AG04449 (cell line): ENCODE data around the gene PREX1.

ENCODE experiments used
- CTCF ChIA-PET: fragments of 350-600 bp; formaldehyde crosslinking; extraction: SDS; loops from one replicate; lab custom pipeline; 2021; ENCODE audit warnings: antibody characterized with exemption; lab: Yijun Ruan, JAX
- POLR2A ChIA-PET: fragments of 400-600, 350-600 bp; formaldehyde crosslinking; extraction: SDS; loops from one replicate; lab custom pipeline; 2020; ENCODE audit warnings: antibody characterized with exemption, inconsistent platforms; lab: Yijun Ruan, JAX
- DNase-seq: peaks from one replicate; pipeline ENCODE4 v3.0.0-alpha.2; 2010; ENCODE audit warnings: low read depth, low spot score
- H3K4me3 ChIP-seq: 2 replicates; pipeline ENCODE4 v1.5.1; 2011; ENCODE audit warnings: low read depth, mild to moderate bottlenecking, control low read depth, low read length
- TF ChIP-seq, protein P1 (sequence below): IDR thresholded peaks from one replicate; pipeline ENCODE4 v1.5.1; 2011; ENCODE audit warnings: mild to moderate bottlenecking, moderate library complexity, low read length, control low read depth, inconsistent platforms; ENCODE audit not compliant: insufficient read depth; ENCODE audit errors: missing control alignments

The PREX1 gene

DNA sequence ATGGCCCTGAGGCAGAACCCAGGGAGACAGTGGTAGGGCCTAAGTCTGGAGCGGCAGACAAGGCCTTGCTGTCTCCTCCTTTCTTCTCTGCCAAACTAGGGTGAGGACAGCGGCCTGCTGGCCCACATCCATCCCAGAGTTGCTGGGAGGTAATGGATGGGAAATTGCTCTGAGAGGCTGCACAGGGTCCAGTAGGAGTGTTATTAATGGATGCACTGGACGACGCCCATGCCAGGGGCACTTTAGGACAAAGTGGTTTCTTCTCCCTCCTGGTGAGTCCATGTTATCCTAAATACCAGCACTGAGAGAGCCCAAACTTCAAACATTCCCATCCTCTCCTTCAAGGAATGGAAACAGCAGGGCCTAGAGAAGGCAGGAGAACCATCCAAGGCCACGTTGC, 28.3 kb upstream of the PREX1 start:
- TF ChIP-seq, protein P1, sequence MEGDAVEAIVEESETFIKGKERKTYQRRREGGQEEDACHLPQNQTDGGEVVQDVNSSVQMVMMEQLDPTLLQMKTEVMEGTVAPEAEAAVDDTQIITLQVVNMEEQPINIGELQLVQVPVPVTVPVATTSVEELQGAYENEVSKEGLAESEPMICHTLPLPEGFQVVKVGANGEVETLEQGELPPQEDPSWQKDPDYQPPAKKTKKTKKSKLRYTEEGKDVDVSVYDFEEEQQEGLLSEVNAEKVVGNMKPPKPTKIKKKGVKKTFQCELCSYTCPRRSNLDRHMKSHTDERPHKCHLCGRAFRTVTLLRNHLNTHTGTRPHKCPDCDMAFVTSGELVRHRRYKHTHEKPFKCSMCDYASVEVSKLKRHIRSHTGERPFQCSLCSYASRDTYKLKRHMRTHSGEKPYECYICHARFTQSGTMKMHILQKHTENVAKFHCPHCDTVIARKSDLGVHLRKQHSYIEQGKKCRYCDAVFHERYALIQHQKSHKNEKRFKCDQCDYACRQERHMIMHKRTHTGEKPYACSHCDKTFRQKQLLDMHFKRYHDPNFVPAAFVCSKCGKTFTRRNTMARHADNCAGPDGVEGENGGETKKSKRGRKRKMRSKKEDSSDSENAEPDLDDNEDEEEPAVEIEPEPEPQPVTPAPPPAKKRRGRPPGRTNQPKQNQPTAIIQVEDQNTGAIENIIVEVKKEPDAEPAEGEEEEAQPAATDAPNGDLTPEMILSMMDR: no peak
- no peak overlapping the region for H3K4me3 ChIP-seq
- CTCF ChIA-PET: no interaction called here
- POLR2A ChIA-PET: no interaction called here
- no peak for DNase-seq

DNA sequence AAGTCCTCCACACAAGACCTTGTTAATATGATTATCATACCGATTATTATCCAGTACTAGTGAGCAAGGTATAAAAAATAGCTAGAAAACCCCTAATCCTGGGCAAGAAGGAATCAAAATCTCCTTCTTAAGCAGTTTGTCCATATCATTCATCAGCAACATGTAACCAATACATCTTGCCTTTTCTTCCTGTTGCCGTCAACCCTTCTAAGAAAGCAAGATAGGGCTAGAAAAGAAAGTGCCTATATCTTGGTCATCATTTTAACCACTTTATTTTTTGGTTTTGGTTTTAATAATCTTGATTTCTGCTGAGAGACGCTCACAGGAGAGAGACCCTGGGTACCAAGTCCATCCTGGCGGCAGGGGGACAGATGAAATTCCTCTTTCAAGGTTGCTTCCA, 27.2 kb upstream of the PREX1 start:
- CTCF ChIA-PET: no interaction called here
- POLR2A ChIA-PET: no interaction called here
- DNase-seq: no peak
- TF ChIP-seq, protein P1: no peak
- H3K4me3 ChIP-seq: no peak overlapping the region

DNA sequence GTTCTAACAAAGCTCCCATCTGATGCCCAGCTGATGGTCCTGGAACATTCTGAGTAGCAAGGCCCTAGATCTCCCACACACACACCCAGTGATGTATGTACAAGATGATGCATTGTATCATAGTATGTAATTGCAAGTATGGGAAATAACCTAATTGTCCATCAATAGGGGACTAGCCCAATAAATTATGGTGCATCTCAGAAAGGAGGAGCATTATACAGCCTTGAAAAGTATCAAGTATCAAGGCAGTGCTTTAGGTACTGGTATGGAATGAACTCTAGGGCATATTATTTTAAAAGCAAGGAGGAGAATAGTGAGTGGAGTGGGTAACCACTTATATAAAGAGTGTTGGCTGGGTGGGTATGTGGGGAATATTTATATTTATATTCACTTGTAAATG, 24.8 kb upstream of the PREX1 start:
- H3K4me3 ChIP-seq: no peak overlapping the region
- ChIA-PET CTCF (no interaction called here), POLR2A (no interaction called here)
- no peak for DNase-seq
- TF ChIP-seq, protein P1: no peak

DNA sequence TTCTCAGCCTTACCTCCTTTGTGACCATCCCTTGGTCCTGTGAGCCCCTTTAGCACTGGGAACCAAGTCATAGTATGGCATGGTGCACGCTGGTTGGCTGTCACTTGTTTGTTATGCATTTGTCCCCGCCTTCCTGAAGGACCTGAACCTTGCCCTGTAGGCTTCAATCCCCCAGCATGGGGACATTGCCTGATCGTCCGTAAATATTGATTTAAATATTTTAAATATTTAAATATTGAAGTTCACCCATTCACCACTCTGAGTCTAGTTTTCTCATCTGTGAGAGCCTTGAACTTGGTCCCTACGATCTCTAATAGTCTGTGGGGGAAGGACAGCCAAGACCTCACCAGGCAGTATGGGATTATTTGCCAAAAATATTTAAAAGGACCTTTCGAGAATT, 23.8 kb upstream of the PREX1 start:
- no peak for DNase-seq
- ChIA-PET POLR2A (no interaction called here), CTCF (no interaction called here)
- no peak overlapping the region for H3K4me3 ChIP-seq
- TF ChIP-seq, protein P1: no peak

DNA sequence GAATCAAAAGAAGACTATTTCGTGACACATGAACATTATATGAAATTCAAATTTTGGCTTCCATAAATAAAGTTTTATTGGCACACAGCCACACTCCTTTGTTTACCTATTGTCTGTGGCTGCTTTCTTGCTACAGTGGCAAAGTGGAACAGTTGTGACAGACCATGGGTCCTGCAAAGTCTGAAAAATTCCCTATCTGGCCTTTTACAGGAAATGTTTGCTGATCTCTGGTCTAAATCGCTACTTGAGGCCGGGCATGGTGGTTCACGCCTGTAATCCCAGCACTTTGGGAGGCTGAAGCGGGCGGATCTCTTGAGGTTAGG, 23.1 kb upstream of the PREX1 start:
- no peak for DNase-seq
- TF ChIP-seq, protein P1: no peak
- no peak overlapping the region for H3K4me3 ChIP-seq
- ChIA-PET CTCF (interaction anchor here (0.7 to 1.0 kb wide), 2 partner anchors 54 to 193 kb away, joined by 3 read pairs; no protein-coding TSS in a partner anchor), POLR2A (no interaction called here)

DNA sequence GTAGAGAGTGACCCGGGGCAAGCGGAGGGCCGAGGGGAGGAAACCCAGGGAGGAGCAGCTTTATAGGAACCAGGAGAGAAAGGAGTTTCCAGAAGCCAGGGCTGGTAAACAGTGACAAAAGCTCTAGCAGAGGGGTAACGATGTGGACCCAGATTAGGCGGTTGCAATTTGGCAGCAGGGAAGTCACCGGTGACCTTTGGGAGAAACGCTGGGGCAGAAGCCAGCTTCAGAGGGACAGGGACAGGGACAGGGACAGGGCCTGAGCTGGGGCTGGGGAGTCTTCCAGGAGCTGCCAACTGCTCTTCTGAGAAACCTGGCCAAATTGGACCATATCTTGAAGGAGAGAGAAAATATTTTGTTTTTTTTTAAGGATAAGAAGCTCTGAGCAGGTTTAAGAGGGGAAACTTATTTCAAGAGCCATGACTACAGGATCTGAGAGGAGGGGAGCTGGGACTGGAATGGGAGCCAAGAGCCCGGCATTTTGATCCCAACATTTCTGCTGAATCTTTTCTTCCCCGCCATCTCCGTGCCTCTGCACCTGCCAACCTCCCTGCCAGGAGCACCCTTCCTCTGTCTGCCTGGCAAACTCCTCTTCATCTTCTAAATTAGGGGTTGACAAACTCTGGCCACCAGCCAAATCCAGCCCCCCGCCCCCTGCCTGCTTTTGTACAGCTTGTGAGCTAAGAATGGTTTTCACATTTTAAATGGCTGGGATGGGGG, 22.6 kb upstream of the PREX1 start:
- ChIA-PET CTCF (interaction anchor here (0.7 to 1.0 kb wide), 2 partner anchors 55 to 192 kb away, joined by 3 read pairs; no protein-coding TSS in a partner anchor), POLR2A (no interaction called here)
- H3K4me3 ChIP-seq: no peak overlapping the region
- no peak for DNase-seq
- TF ChIP-seq, protein P1: no peak
